GM18907 (cell line): ENCODE data around the gene ZNF770.
"Not testable (repeated sequence)": the region's sequence is repeated elsewhere in the genome, so short reads cannot be mapped to it uniquely, and the experiment has no call there.

Experiments used
- ATAC-seq: cut with Tn5 transposase; IDR thresholded peaks from one replicate; pipeline ENCODE4 v1.9.1; 2021; ENCODE audit warnings: mild to moderate bottlenecking, moderate library complexity; ENCODE audit not compliant: unreplicated experiment

The ZNF770 gene

GRCh38 chr15:34976073-34976472 lies 12.0 kb downstream of the ZNF770 start:
- ATAC-seq = no peak

- ATAC-seq = no peak
Observed at GRCh38 chr15:34973512-34973911, 14.6 kb downstream of the ZNF770 start.

GRCh38 chr15:34970098-34970643 lies 17.9 kb downstream of the ZNF770 start:
- ATAC-seq = not testable (repeated sequence)

GRCh38 chr15:34969340-34970097 lies 18.6 kb downstream of the ZNF770 start, which contains the start of gene AQR:
Gene AQR, minus strand, starts transcription at chr15:34969742. Its CDS starts 129 bp downstream, at chr15:34969613.
- peak; percentile 99 for ATAC-seq

DNA sequence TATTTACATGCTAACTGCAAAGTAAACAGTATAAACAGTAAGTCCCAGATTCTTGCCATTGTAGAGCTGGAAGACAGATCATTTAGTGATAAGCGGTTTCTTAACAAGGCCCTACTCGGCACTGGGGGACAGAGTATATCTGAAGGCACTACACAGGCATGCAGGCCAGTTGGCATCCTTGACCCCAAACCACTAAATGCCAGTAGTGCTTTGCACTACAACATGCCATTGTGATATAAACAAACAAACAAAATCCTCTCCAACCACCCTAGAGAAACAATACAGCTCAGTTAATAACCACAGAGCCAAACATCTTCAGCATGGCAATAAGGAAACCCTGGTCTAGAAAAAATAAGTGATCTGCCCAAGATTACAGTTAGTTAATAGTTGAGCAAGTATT lies 23.8 kb downstream of the ZNF770 start:
- ATAC-seq = no peak

DNA sequence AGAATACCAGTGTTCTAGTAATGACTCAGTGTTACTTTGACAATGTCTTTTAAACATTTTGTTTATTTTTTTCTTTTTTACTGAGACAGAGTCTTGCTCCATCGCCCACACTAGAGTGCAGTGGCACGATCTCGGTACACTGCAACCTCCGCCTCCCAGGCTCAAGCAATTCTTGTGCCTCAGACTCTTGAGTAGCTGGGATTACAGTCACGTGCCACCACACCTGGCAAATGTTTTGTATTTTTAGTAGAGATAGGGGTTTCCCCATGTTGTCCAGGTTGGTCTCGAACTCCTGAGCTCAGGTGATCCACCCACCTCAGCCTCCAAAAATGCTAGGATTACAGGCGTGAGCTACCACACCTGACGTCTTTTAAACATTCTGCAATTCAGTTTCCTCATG lies 34.2 kb downstream of the ZNF770 start:
- ATAC-seq = no peak

- no peak for ATAC-seq
Observed at GRCh38 chr15:34952481-34952880, 35.6 kb downstream of the ZNF770 start.

DNA sequence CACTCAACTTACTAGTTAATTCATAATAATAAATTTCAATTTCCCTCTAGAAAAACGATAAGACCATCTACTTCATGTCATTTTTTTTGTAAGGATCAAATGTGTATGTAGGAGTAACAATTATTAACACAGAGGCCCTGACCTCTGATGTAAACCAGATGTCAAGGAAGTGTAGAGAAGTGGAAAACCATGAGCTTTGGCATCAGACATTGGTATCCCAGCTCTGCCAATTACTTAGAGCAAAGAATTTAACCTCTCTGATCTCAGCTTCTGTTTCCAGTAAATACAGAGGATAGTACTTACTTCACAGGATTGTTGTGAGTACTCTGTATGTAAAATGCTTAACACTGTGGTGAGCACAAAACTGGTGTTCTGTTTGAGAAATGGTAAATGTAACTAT lies 36.1 kb downstream of the ZNF770 start:
- ATAC-seq = no peak

DNA sequence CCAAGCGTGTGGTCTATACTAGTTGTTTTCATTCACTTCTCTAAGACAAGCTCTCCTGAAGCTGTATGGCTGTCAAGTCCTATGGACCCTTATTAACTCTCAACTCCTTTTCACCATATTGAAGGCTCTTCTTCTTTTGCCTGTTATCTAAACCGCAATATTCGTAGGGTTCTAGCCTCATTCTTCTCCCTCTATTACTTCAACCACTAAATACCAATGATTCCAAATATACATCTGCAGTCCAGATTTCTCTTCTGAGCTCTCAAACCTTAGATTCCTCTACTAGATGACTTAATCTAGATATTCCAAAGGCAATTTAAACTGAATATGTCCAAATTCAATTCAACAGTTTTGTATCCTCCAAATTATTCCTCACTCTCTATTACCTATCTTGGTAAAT lies 43.2 kb downstream of the ZNF770 start:
- no peak for ATAC-seq

- no peak for ATAC-seq
Observed at GRCh38 chr15:34943711-34944110, 44.4 kb downstream of the ZNF770 start.

DNA sequence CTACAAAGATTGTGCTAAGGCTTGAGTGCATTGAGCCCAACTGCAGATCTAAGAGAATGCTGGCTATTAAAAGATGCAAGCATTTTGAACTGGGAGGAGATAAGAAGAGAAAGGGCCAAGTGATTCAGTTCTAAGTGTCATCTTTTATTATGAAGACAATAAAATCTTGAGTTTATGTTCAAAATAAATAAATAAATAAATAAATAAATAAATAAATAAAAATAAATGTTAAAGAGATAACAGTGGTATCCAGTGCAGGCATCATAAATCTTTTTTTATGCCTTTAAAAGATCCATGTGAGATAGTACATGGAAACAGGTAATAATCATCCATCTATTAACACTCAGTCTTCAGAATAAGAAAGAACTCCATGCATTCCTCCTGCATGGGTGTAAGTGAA lies 44.8 kb downstream of the ZNF770 start:
- ATAC-seq = not testable (repeated sequence)

DNA sequence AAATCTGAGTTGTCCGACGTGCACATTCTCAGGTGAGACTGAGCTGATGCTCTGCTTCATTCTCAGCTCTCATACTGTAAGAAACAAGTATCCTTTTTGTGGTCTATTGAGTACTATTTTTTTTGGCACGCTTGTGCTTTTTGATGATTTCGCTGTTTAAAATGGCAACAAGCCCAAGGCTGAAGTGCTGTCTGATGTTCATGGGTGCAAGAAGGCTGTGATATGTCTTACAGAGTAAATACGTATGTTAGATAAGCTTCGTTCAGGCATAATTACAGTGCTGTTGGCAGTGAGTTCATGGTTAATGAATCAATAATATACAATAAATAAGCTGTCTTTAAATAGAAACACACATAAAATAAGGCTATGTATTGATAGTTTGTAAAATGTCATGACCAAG lies 45.7 kb downstream of the ZNF770 start:
- ATAC-seq = no peak

DNA sequence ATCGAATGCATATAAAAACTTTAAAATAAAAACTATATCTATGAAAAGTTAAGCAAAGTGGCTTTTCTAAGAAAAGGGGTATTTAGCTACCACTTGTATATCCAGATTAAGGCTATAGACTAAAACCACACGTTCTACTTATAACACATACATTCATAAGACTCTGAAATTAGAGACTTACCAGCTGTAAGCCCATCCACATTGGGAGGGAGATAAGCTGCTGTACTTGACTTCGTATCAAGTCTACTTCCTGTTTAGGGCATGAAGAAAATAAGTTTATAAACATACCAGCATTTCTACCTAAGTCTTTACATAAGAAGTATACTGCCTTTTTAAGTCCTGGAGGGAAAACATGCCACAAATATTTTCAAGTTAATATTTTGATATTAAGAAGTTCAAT lies 46.3 kb downstream of the ZNF770 start:
- ATAC-seq = no peak

GRCh38 chr15:34941185-34941698 lies 46.8 kb downstream of the ZNF770 start:
- ATAC-seq = no peak

DNA sequence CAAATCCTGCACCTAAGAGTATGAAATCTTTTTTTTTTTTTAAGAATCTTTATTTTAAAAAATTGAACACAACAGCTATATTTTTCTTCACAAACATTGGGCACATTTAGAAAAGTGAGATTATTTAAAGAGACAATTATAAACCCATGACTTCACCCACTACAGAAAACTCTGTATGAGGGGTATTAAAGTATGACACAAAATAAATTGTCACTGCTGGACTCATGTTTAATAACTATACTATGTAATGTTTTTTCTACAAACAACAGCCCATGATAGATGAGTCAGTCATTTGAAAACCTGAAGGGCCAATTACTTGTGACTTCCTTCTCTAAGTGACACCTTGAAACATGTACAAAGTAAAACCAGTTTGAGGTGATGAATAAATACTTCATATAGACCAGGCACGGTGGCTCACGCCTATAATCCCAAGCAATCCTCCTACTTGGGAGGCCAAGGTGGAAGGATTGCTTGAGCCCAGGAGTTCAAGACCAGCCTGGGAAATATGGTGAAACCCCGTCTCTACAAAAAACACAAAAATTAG lies 54.6 kb downstream of the ZNF770 start:
- ATAC-seq = no peak

DNA sequence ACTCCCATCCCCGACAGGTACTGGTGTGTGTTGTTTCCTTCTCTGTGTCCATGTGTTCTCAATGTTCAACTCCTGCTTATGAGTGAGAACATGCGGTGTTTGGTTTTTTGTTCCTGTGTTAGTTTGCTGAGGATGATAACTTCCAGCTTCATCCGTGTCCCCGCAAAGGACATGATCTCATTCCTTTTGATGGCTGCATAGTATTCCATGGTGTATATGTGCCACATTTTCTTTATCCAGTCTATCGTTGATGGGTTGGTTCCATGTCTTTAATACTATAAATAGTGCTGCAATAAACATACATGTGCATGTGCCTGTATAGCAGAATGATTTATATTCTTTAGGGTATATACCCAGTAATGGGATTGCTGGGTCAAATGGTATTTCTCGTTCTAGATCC lies 59.7 kb downstream of the ZNF770 start:
- not testable (repeated sequence) for ATAC-seq
